Endothelial cell of umbilical vein (primary cell): ENCODE results near the gene ABHD17A. TPM values are rescaled to one million over a fixed set of nuclear protein-coding genes. Genes with fewer than 3 reads are reported as not detected.
"Not testable (repeated sequence)": the region's sequence is repeated elsewhere in the genome, so short reads cannot be mapped to it uniquely, and the experiment has no call there.

Source experiments
- Bru-seq: library from RNA; stranded (reverse); fragments of 400-500 nt; gene quantifications from one replicate; lab custom pipeline; 2021; lab: Mats Ljungman, UMichigan
- BruChase-seq, 2 experiments: library from RNA; stranded (reverse); fragments of 400-500 nt; gene quantifications; one replicate each; lab custom pipeline; 2021; lab: Mats Ljungman, UMichigan
- BruUV-seq: library from RNA; stranded (reverse); fragments of 400-500 nt; replicated peaks from 2 replicates; lab custom pipeline; 2021; lab: Mats Ljungman, UMichigan
- CTCF ChIA-PET: fragments of 300-600, 350-600 bp; sonication (Branson Sonifier 250); formaldehyde crosslinking; loops from one replicate; lab custom pipeline; 2021; ENCODE audit warnings: antibody characterized with exemption, inconsistent platforms; lab: Charles Lee
- POLR2A ChIA-PET: fragments of 300-600, 350-600 bp; sonication (Branson Sonifier 250); formaldehyde crosslinking; loops from one replicate; lab custom pipeline; 2021; ENCODE audit warnings: antibody characterized with exemption, inconsistent platforms; lab: Charles Lee
- DNase-seq: peaks from one replicate; pipeline ENCODE4 v3.0.0-alpha.2; 2011; ENCODE audit warnings: low read depth, low spot score
- FAIRE-seq: peaks from 2 replicates; lab custom pipeline; 2011; peaks lifted over from hg19 to GRCh38; lab: Jason Lieb, UNC
- H2AFZ ChIP-seq: 2 replicates; pipeline ENCODE4 v1.6.0; 2012; ENCODE audit warnings: low read depth, low read length, control low read depth, inconsistent platforms
- H3K27ac ChIP-seq: 2 replicates; pipeline ENCODE4 v1.5.1; 2011; ENCODE audit warnings: low read depth, mild to moderate bottlenecking, control low read depth, low read length, moderate library complexity; ENCODE audit not compliant: insufficient read depth
- H3K27me3 ChIP-seq, 2 experiments: 2 replicates each; pipeline versions ENCODE4 v1.6.0 to v1.6.1; 2011; ENCODE audit warnings: low read length in 2 of 2, mixed read lengths in 1 of 2; ENCODE audit not compliant: control insufficient read depth in 2 of 2, insufficient read depth in 2 of 2
- H3K36me3 ChIP-seq, 2 experiments: 2 replicates in 1 of 2; 3 replicates in 1 of 2; pipeline ENCODE4 v1.5.1; 2011; ENCODE audit warnings: low read length in 2 of 2, mild to moderate bottlenecking in 1 of 2, moderate library complexity in 1 of 2; ENCODE audit not compliant: control insufficient read depth in 2 of 2, insufficient read depth in 2 of 2; ENCODE audit errors: extremely low read depth in 1 of 2
- H3K4me1 ChIP-seq: 3 replicates; pipeline ENCODE4 v1.5.1; 2011; ENCODE audit warnings: mild to moderate bottlenecking, low read length; ENCODE audit not compliant: control insufficient read depth, insufficient read depth; ENCODE audit errors: extremely low read depth
- H3K4me2 ChIP-seq: 2 replicates; pipeline ENCODE4 v1.6.1; 2011; ENCODE audit warnings: low read length, control low read depth, mixed read lengths; ENCODE audit not compliant: insufficient read depth
- H3K4me3 ChIP-seq, 3 experiments: fragments of 200-600 bp in 1 of 3; sonication (generic), shearing (Covaris generic) in 1 of 3; replicated peaks in 1 of 3; 2 replicates each; pipeline ENCODE4 v1.5.1; 2011 to 2016; ENCODE audit warnings: control low read depth in 3 of 3, low read length in 3 of 3, mild to moderate bottlenecking in 2 of 3, inconsistent platforms in 1 of 3, low read depth in 1 of 3, moderate library complexity in 1 of 3; ENCODE audit not compliant: insufficient read depth in 1 of 3
- H3K79me2 ChIP-seq: 2 replicates; pipeline ENCODE4 v1.6.0; 2012; ENCODE audit warnings: low read length, inconsistent platforms; ENCODE audit not compliant: control insufficient read depth, insufficient read depth
- H3K9ac ChIP-seq: replicated peaks from 2 replicates; pipeline ENCODE3; 2011; ENCODE audit warnings: low read length, control low read depth; ENCODE audit not compliant: insufficient read depth; ENCODE audit errors: extremely low read depth
- H3K9me1 ChIP-seq: replicated peaks from 3 replicates; pipeline ENCODE4 v1.6.0; 2011; ENCODE audit warnings: mild to moderate bottlenecking, low read length; ENCODE audit not compliant: control insufficient read depth, insufficient read depth; ENCODE audit errors: extremely low read depth
- H3K9me3 ChIP-seq: replicated peaks from 2 replicates; pipeline ENCODE4 v1.5.1; 2012; ENCODE audit warnings: low read length, inconsistent platforms; ENCODE audit not compliant: control insufficient read depth, insufficient read depth
- H4K20me1 ChIP-seq: replicated peaks from 2 replicates; pipeline ENCODE3; 2011; ENCODE audit warnings: mild to moderate bottlenecking, low read length; ENCODE audit not compliant: control insufficient read depth, insufficient read depth; ENCODE audit errors: extremely low read depth
- GATA2 ChIP-seq: IDR thresholded peaks from 2 replicates; pipeline ENCODE4 v1.7.0; 2011; ENCODE audit warnings: low read depth, mild to moderate bottlenecking, moderate library complexity, mixed read lengths, low read length; ENCODE audit not compliant: insufficient read length, insufficient read depth
- POLR2A ChIP-seq: IDR thresholded peaks from 2 replicates; pipeline ENCODE4 v1.6.1; 2012; ENCODE audit warnings: low read depth, mild to moderate bottlenecking, control low read depth, low read length
- POLR2AphosphoS5 ChIP-seq: IDR thresholded peaks from 2 replicates; pipeline ENCODE4 v1.6.1; 2012; ENCODE audit warnings: low read depth, mild to moderate bottlenecking, control low read depth, low read length, moderate library complexity; ENCODE audit not compliant: insufficient read depth
- dilution Hi-C: fragments of 300-500 bp; cut with MboI; formaldehyde crosslinking; loops from one replicate; pipeline ENCODE4 v1.15.0; 2019; ENCODE audit warnings: low sequenced_read_pairs; ENCODE audit not compliant: extremely low pct_ligation_motif_present
- intact Hi-C: fragments of 100-400 bp; cut with micrococcal nuclease; formaldehyde crosslinking; loops from one replicate; pipeline ENCODE4 v1.10.0; 2022
- long read RNA-seq: library from polyadenylated mRNA; stranded (forward); transcript quantifications from one replicate; pipeline ENCODE4 v2.0.0, GENCODE V29; 2021
- polyA minus RNA-seq, 3 experiments: library from RNA; depleted of rRNA, polyadenylated mRNA; stranded (reverse); fragments of >200 nt; gene quantifications; 1 replicate in 1 of 3; 2 replicates in 2 of 3; pipeline ENCODE4 v1.2.3, GENCODE V29; 2011
- polyA plus RNA-seq, 4 experiments: library from polyadenylated mRNA; depleted of rRNA in 3 of 4; stranded (reverse) in 3 of 4; unstranded in 1 of 4; fragments of >200 nt; gene quantifications; 2 replicates each; pipeline versions ENCODE4 v1.2.1 to v1.2.3, GENCODE V29; 2011 to 2012; ENCODE audit warnings: missing spikeins in 1 of 4
- total RNA-seq: library from RNA; stranded (reverse); gene quantifications from 2 replicates; pipeline ENCODE4 v1.2.3, GENCODE V29; 2021

Gene ABHD17A
- total RNA-seq (89.8 and 97.0 TPM in 2 replicates), polyA plus RNA-seq (143 and 179 TPM in 2 replicates), polyA minus RNA-seq (41.1 and 52.8 TPM in 2 replicates), Bru-seq, nascent RNA (percentile 53 among the genes with signal in this experiment), BruChase-seq, experiment 1, labeled RNA remaining after a 6-hour chase (percentile 86 among the genes with signal in this experiment), BruChase-seq, experiment 2, labeled RNA remaining after a 2-hour chase (percentile 83 among the genes with signal in this experiment)
- 38.4 and 71.7 TPM in 2 replicates for polyA plus RNA-seq (2011; cell fraction: cytosol; rRNA removed)
- 76.9 and 77.9 TPM in 2 replicates for polyA plus RNA-seq (2011; cell fraction: nucleus; rRNA removed)
- polyA plus RNA-seq (2012) = 29.4 and 57.3 TPM in 2 replicates
- 28.8 TPM for polyA minus RNA-seq (2011; cell fraction: cytosol; rRNA and poly(A)+ RNA removed)
- polyA minus RNA-seq (2011; cell fraction: nucleus; rRNA and poly(A)+ RNA removed) = 11.6 and 18.8 TPM in 2 replicates
- long read RNA-seq, transcript ABHD17A-202 (5 exons, 1,757 nt) = major isoform, 488 of 563 reads
- long read RNA-seq, partial matches to known transcripts = 41 of 563 reads
- long read RNA-seq, other reads (novel, unspliced or antisense) = 34 of 563 reads

DNA sequence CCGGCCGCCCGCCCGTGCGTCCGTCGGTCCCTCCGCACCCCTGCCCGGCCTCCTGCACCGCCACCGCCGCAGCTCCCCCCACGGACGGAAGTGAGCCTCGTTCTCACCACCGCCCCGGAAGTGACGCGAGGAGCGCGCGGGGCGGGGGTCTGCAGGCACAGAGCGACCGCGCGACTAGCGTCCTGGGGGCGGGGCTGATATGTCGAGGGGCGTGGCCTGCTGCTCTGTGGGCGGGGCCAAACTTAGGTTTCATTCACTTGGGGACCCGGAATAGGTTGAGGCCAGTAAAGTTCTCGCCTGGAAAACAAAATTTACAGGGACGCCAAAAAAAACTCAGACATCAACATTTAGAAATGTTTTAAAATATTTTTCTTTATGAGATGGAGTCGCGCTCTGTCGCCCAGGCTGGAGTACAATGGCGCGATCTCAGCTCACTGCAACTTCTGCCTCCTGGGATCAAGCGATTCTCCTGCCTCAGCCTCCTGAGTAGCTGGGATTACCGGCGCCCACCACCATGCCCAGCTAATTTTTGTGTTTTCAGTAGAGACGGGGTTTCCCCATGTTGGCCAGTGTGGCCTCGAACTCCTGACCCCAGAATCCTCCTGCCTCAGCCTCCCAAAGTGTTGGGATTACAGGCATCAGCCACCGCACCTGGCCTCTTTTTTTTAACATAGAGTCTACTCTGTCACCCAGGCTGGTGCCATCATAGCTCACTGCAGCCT lies at the start of gene ABHD17A:
TSS of gene ABHD17A (minus strand) at position 99 of the 722 bp plus-strand sequence. CDS start 3,930 bp downstream, outside the sequence.
- FAIRE-seq (peak; percentile 93), DNase-seq (peak; percentile 90)
- H4K20me1 ChIP-seq, H3K9me1 ChIP-seq, POLR2A ChIA-PET, H3K9me3 ChIP-seq, H3K36me3 ChIP-seq, BruUV-seq, dilution Hi-C loops, H3K27me3 ChIP-seq: not testable (repeated sequence)
- intact Hi-C loops = loop anchor here (1.0 to 2.0 kb wide), 2 partner anchors 20 to 21 kb away; partner anchors contain the start of genes ADAT3 and SCAMP4
- Histone ChIP-seq H3K27ac (peak within 1 kb of the TSS; percentile 78), H3K79me2 (peaks cover 38% of the 10 kb centered on the region), H2AFZ (peak within 1 kb of the TSS; percentile 38), H3K4me3 (peak within 1 kb of the TSS; percentile 83 to 92 (median 88)), H3K4me1 (peaks cover 27% of the 10 kb centered on the region), H3K4me2 (peak within 1 kb of the TSS; percentile 75), H3K9ac (peak within 1 kb of the TSS; percentile 87)
- TF ChIP-seq POLR2A (peak; percentile 60), POLR2AphosphoS5 (peak; percentile 57)
- CTCF ChIA-PET = interaction anchor here (1.0 to 2.4 kb wide), 3 partner anchors 10 to 21 kb away, joined by 6 to 12 read pairs (median 8); no protein-coding TSS in a partner anchor

DNA sequence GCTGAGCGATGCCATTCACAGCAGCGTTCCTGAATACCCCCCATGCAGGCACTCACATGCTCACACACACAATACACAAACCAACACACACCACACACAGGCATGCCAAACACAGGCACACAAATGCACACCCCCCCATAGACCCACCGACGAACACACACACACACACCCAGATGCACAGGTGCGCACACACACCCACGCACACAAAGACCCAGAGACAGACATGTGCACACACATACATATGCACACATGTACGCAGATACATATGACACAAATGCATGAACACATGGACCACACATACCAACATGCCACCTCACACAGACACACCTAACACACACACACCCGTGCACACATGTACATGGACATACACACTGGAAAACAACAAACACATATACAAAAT lies 48.6 kb upstream of the ABHD17A start:
- ChIA-PET CTCF (interaction anchor here (1.0 kb wide), 1 partner anchor 12 kb away, joined by 4 read pairs; no protein-coding TSS in a partner anchor), POLR2A (no interaction called here)
- intact Hi-C loops = loop anchor here (10.0 kb wide), 1 partner anchor 381 kb away; no protein-coding TSS in a partner anchor
- H3K9me1 ChIP-seq = no peaks in the 10 kb centered on the region
- DNase-seq = no peak
- no peaks in the 10 kb centered on the region for H3K9me3 ChIP-seq
- no TSS peak for BruUV-seq
- peaks cover 4% of the 10 kb centered on the region for H3K4me1 ChIP-seq
- no peak for TF ChIP-seq GATA2
- FAIRE-seq = no peak
- H3K4me3 ChIP-seq = no peak overlapping the region
- dilution Hi-C loops = no loop called here
- H3K27ac ChIP-seq = no peak overlapping the region
- no peak overlapping the region for H3K9ac ChIP-seq
- H2AFZ ChIP-seq = no peak overlapping the region
- no peaks in the 10 kb centered on the region for H3K79me2 ChIP-seq
- no peaks in the 10 kb centered on the region for H4K20me1 ChIP-seq
- H3K4me2 ChIP-seq = no peak overlapping the region
- no peaks in the 10 kb centered on the region for H3K27me3 ChIP-seq
- no peaks in the 10 kb centered on the region for H3K36me3 ChIP-seq
